Skeletal muscle satellite cell (primary cell): ENCODE measurements around the gene CEBPZ.

Experiments used
- H3K27me3 ChIP-seq: 2 replicates; pipeline ENCODE4 v1.7.0; 2013; ENCODE audit warnings: low read length; ENCODE audit not compliant: control insufficient read depth, insufficient read depth
- H3K36me3 ChIP-seq: 2 replicates; pipeline ENCODE4 v1.7.0; 2013; ENCODE audit warnings: mild to moderate bottlenecking, control low read depth, low read length; ENCODE audit not compliant: insufficient read depth
- H3K4me1 ChIP-seq: 2 replicates; pipeline ENCODE4 v1.7.0; 2013; ENCODE audit warnings: low read length; ENCODE audit not compliant: control insufficient read depth, insufficient read depth
- H3K4me2 ChIP-seq: 2 replicates; pipeline ENCODE4 v1.7.0; 2013; ENCODE audit warnings: mild to moderate bottlenecking, low read length
- H3K4me3 ChIP-seq: 2 replicates; pipeline ENCODE4 v1.7.0; 2013; ENCODE audit warnings: low read length
- H3K9ac ChIP-seq: 2 replicates; pipeline ENCODE4 v1.7.0; 2013; ENCODE audit warnings: mild to moderate bottlenecking, low read depth, low read length, moderate library complexity
- H3K9me3 ChIP-seq: replicated peaks from 2 replicates; pipeline ENCODE4 v1.7.0; 2013; ENCODE audit warnings: mild to moderate bottlenecking, control low read depth, low read length

CEBPZ gene

DNA sequence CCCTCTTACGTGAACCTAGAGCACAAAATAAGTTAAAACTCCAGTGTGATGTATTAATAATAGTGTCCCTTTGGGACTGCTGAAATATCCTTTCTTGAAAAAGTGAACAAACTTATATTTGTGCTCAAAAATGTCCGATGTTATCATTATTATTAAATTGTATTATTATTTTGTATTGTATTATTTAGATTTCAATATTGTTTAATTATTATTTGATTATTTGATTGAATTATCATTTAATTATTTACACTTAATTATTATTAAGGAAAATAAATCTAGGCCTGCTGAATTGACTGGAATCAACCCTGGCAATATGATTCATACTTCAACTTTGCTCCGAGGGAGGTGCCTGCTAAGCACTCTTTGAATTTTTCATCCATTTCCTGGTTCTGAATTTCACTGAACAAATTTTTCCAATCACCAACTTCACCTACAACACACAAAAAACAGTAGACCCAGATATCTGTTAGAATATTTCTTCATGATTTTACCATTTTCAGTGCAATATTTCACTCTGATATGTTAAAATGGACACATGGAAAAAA lies 63.7 kb downstream of the CEBPZ start:
- no peak overlapping the region for H3K4me2 ChIP-seq
- no peaks in the 10 kb centered on the region for H3K27me3 ChIP-seq
- H3K36me3 ChIP-seq, result no peaks in the 10 kb centered on the region
- no peak overlapping the region for H3K9ac ChIP-seq
- peaks cover 5% of the 10 kb centered on the region for H3K4me1 ChIP-seq
- H3K9me3 ChIP-seq, result no peaks in the 10 kb centered on the region
- no peak overlapping the region for H3K4me3 ChIP-seq

DNA sequence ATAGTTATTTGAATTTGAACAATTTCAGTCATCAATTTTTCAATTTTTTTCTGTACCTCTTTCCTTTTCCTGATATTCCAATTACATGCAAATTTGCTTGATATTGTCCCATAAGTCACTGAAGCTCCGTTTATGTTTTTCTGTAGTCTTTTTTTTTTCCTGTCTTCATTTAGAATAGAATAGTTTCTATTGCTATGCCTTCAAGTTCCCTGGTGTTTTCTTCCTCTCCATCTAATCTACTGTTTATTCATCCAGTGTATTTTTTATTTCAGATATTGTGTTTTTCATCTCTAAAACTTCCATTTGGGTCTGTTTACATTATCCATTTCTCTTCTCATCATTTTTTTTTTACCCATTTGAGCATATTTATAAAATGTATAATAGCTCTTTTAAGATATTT lies 66.6 kb downstream of the CEBPZ start:
- peaks cover 5% of the 10 kb centered on the region for H3K4me1 ChIP-seq
- H3K9ac ChIP-seq, result no peak overlapping the region
- no peaks in the 10 kb centered on the region for H3K36me3 ChIP-seq
- H3K9me3 ChIP-seq, result no peaks in the 10 kb centered on the region
- H3K4me3 ChIP-seq, result no peak overlapping the region
- H3K27me3 ChIP-seq, result no peaks in the 10 kb centered on the region
- H3K4me2 ChIP-seq, result no peak overlapping the region

DNA sequence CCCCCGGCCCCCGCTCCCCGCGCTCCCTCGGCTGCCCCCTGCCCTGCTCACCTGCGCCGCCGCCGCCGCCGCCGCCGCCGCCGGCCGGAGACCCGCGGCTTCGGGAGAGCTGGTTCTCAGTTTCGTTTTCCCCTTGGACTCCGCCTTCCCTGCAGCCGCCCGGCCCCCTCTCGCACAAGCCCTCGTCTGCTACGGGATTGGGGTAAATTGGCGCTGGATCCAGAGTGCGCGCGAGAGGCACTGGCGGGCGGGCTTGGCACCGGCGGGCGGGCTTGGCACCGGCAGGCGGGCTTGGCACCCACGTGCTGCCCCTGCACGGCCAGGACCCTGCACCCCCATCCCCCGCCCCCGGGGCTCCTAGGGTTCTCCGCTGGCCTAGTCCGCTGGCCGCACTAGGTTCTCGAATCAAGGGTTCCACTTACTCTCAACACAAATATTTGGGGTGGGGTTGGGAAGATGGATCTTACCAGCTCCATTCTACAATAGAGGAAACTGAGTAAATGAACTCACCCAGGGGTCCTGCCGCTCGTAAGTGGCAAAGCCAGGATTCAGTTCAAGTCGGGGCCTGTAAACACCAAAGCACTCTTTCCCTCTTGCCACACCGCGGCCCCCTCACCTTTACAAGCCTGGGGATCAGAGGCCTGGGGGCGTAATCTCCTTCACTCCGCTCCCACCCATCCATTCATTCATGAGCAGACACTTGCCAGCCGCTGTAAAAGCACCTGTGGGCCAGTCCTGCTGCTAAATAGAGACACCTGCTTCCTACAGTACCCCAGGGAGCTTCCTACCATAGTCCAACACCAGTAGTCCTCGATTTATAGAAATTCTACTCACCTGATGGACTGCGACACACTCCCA lies 74.3 kb downstream of the CEBPZ start, which contains the start of gene EIF2AK2:
Gene EIF2AK2 (minus strand): TSS at position 124 of the 858 bp plus-strand sequence. CDS start 9,174 bp downstream, outside the sequence.
- H3K4me2 ChIP-seq, result peak within 1 kb of the TSS; percentile 97
- no peaks in the 10 kb centered on the region for H3K9me3 ChIP-seq
- no peaks in the 10 kb centered on the region for H3K27me3 ChIP-seq
- H3K36me3 ChIP-seq, result no peaks in the 10 kb centered on the region
- H3K9ac ChIP-seq, result peak within 1 kb of the TSS; percentile 93
- peak within 1 kb of the TSS; percentile 82 for H3K4me3 ChIP-seq
- peaks cover 14% of the 10 kb centered on the region for H3K4me1 ChIP-seq

- Histone ChIP-seq H3K4me2 (peak overlapping the region; percentile 97), H3K4me3 (peak overlapping the region; percentile 82), H3K9ac (peak overlapping the region; percentile 93), H3K9me3 (no peaks in the 10 kb centered on the region), H3K36me3 (no peaks in the 10 kb centered on the region), H3K4me1 (peaks cover 16% of the 10 kb centered on the region), H3K27me3 (no peaks in the 10 kb centered on the region)
These were observed 75.1 kb downstream of the CEBPZ start for GRCh38 chr2:37156071-37156856.

- Histone ChIP-seq H3K4me3 (no peak overlapping the region), H3K9me3 (no peaks in the 10 kb centered on the region), H3K9ac (no peak overlapping the region), H3K27me3 (no peaks in the 10 kb centered on the region), H3K4me2 (no peak overlapping the region), H3K4me1 (peaks cover 20% of the 10 kb centered on the region), H3K36me3 (no peaks in the 10 kb centered on the region)
These were observed 76.6 kb downstream of the CEBPZ start for GRCh38 chr2:37154785-37155184.

GRCh38 chr2:37153224-37153623 lies 78.2 kb downstream of the CEBPZ start:
- H3K27me3 ChIP-seq, result no peaks in the 10 kb centered on the region
- peaks cover 9% of the 10 kb centered on the region for H3K36me3 ChIP-seq
- H3K4me3 ChIP-seq, result no peak overlapping the region
- H3K4me1 ChIP-seq, result peaks cover 20% of the 10 kb centered on the region
- H3K9ac ChIP-seq, result no peak overlapping the region
- H3K9me3 ChIP-seq, result no peaks in the 10 kb centered on the region
- H3K4me2 ChIP-seq, result no peak overlapping the region
